GM10248 (cell line): ENCODE measurements around the gene PABPC1L.

Experiments used
- CTCF ChIA-PET: fragments of 300-600 bp; sonication (Branson Sonifier 250); formaldehyde crosslinking; extraction: SDS; loops from one replicate; lab custom pipeline; 2021; ENCODE audit warnings: antibody characterized with exemption; lab: Yijun Ruan, JAX
- POLR2A ChIA-PET: fragments of 350-650 bp; sonication (Branson Sonifier 250); formaldehyde crosslinking; extraction: SDS; loops from one replicate; lab custom pipeline; 2020; ENCODE audit warnings: antibody characterized with exemption; lab: Yijun Ruan, JAX
- DNase-seq: peaks from one replicate; pipeline ENCODE4 v3.0.0; 2012; ENCODE audit errors: extremely low spot score
- TF ChIP-seq, protein P1 (sequence below): IDR thresholded peaks from 2 replicates; pipeline ENCODE4 v1.5.1; 2012; ENCODE audit warnings: mild to moderate bottlenecking, low read depth; ENCODE audit errors: extremely low read depth, missing control alignments, control extremely low read depth

The PABPC1L gene

DNA sequence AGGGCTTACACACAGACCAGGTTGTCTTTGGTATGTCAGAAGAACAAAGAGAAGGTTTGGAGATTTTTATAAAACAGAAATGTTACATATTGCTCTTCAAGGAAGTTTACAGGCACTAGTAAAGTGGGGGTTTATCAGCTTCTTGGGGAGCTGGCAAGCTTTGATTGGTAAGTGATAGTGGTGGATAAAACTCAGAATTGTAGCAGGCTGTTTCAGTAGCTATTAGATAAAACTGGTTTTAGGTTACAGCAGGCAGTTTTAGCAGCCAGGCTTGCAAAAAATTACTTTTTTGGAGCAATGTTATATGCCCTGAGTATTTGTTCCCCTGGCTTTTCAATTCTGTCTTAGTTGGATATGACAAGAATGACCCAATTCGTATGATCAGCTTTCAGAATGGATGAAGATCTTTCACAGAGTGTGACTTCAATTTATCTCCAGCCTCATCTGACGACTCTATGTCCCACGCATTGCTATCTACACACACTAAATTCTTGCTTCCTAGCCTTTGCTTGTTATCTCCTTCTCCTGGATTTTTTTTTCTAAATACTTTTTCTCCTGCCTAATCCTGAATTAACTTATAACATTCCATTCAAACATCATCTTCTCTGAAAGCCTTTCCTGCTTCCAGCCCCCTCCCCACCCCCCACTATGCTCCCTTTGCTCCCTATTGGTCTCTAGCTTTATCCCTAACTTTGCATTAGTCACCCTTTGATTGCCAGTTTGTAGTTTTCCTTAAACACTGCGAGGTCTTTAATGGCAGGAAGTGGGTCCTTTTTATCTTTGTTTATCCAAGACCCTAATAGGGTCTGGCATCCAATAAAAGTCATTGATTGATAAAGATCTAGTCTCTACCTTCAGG is 51.4 kb downstream of the PABPC1L start:
- TF ChIP-seq, protein P1, sequence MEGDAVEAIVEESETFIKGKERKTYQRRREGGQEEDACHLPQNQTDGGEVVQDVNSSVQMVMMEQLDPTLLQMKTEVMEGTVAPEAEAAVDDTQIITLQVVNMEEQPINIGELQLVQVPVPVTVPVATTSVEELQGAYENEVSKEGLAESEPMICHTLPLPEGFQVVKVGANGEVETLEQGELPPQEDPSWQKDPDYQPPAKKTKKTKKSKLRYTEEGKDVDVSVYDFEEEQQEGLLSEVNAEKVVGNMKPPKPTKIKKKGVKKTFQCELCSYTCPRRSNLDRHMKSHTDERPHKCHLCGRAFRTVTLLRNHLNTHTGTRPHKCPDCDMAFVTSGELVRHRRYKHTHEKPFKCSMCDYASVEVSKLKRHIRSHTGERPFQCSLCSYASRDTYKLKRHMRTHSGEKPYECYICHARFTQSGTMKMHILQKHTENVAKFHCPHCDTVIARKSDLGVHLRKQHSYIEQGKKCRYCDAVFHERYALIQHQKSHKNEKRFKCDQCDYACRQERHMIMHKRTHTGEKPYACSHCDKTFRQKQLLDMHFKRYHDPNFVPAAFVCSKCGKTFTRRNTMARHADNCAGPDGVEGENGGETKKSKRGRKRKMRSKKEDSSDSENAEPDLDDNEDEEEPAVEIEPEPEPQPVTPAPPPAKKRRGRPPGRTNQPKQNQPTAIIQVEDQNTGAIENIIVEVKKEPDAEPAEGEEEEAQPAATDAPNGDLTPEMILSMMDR = no peak
- ChIA-PET POLR2A (no interaction called here), CTCF (interaction anchor here (1.1 to 2.3 kb wide), 5 partner anchors 13 to 135 kb away, joined by 3 to 7 read pairs (median 4); no protein-coding TSS in a partner anchor)
- DNase-seq = no peak

DNA sequence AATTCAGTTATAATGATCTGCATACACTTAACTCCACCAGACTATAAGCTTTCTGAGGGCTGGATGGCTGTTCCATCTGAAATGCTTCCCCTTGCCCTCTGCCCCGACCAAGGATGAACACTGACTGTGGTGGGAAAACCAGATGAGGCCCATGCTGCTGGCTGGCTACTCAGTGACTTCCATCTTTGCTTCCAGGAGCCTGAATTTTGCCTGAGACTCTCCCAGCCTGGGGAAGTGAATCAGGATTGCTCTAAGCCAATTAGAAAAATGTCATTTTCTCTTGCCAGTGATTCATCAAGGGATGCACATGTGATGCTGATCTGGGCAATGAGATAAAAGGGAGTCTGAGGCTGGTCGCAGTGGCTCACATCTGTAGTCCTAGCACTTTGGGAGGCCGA is 52.0 kb downstream of the PABPC1L start:
- TF ChIP-seq, protein P1 = no peak
- CTCF ChIA-PET = interaction anchor here (0.8 kb wide), 1 partner anchor 26 kb away, joined by 3 read pairs; no protein-coding TSS in a partner anchor
- no peak for DNase-seq
- POLR2A ChIA-PET = no interaction called here

DNA sequence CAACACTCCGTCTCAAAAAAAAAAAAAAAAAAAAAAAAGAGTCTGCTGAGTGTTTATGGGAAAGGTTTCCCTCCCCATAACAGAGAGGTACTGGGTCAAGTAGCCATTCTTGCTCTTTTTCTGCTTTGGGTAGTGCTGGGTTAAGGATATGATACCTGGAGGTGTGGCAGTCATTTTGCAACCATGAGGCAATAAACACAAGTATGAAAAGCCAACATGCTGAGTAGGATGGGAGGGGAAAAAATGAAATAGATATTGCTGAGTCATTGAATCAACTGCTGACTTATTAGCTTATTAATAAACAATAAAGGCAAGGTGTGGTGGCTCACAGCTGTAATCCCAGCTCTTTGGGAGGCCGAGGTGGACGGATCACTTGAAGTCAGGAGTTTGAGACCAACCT is 52.6 kb downstream of the PABPC1L start:
- CTCF ChIA-PET = interaction anchor here (0.8 to 1.5 kb wide), 3 partner anchors 11 to 26 kb away, joined by 3 to 9 read pairs (median 3); no protein-coding TSS in a partner anchor
- POLR2A ChIA-PET = interaction anchor here (0.7 kb wide), 1 partner anchor 92 kb away, joined by 6 read pairs; no protein-coding TSS in a partner anchor
- DNase-seq = no peak
- TF ChIP-seq, protein P1 = no peak

DNA sequence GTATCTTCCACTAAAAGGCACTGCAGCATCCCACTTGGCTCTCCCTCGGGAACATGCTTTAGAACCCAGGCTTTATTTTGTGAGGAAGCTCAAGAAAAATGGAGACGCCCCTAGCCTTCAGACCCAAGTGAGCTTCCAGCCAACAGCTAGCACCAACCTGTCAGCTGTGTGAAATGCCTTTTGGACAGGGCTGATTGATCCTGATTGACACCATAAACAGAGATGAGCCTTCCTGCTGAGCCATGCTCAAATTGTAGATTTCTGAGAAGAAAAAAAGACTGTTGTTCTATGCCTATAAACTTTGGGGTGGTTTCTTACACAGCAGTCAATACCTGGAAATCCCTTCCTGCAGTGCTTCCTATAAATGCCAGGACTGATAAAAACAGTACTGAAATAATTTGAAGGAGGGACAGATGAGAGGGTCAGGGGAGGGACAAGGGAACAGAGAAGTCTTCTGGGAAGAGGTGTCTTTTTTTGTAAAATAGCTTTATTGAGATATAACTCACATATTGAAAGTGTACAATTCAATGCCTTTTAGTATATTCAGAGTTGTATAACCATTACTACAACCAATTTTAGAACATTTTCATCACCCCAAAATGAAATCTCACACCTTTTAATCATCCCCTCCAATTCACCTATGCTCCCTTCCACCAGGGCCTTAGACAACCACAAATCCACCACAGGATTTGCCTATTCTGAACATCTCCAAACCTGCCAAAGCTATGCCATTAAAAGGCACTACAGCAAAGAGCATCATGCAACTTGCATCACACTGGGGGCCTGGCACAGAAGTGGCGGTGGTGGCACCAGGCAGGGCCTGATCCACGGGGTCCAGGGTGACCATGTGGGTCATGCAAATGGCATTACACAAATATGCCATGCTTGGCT is 53.7 kb downstream of the PABPC1L start:
- TF ChIP-seq, protein P1 = no peak
- ChIA-PET CTCF (interaction anchor here (1.5 kb wide), 2 partner anchors 12 to 14 kb away, joined by 3 to 9 read pairs; no protein-coding TSS in a partner anchor), POLR2A (no interaction called here)
- no peak for DNase-seq

DNA sequence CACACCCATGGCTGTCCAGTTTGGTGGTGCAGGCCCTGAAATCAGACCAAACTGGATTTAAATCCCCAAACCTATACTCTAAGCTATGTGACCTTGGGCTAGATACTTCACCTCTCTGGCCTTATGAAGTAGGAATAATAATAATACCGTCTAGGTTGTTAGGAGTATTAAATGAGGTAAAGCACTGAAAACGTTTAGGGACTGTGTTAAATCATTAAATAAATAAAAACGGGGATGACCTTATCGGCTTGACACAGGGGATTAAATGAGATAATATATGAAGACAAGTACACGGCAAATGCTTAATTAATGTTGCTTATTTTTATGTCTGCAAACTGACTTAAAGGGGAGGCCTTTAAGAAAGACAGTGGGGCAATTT is 55.8 kb downstream of the PABPC1L start:
- ChIA-PET POLR2A (no interaction called here), CTCF (interaction anchor here (1.6 to 2.9 kb wide), 6 partner anchors 13 to 130 kb away, joined by 3 to 11 read pairs (median 5); no protein-coding TSS in a partner anchor)
- TF ChIP-seq, protein P1 = no peak
- no peak for DNase-seq
